ENCODE measurements around the gene CCDC157. TPM values are rescaled to one million over a fixed set of nuclear protein-coding genes. Genes with fewer than 3 reads are reported as not detected.

CCDC157 gene
- polyA plus RNA-seq, 3 donors, result 0.50 to 3.7 (median 0.54) TPM

DNA sequence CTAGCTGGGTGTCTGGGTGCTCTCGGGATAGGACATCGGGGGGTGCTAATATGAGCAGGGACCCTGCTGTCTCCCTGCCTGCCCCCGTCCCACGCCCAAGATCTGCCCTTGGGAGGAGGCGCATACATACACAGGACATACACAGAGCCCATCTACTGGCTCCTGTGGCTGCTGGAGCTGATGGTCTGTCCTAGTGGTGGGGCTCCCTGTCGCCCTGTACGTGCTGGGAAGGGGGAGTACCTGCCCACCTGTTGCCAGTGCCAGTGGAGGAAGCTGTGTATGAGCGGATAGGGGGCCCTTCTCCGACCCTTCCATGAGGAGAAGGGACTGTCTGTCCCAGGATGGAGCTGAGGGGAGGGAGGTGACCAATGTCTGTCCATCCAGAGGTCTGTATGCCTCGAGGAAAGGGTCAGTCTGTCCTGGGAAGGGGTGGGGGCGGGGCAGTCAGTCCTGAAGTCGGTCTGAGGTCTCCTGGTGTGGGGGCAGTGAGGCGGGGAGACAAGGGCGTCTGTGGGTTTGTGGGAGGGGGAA, 31.0 kb upstream of the CCDC157 start:
- Mint-ChIP-seq H3K27me3 (ENCODE audit: low read depth in 3 of 3) (no peaks in the 10 kb centered on the region), H3K9me3 (no peaks in the 10 kb centered on the region), H3K36me3 (peaks cover 25 to 37% of the 10 kb centered on the region in 2 donors), H3K27ac (peak overlapping the region; percentile 35 to 90 (median 78)), H3K4me3 (peak overlapping the region; percentile 88 to 91), H3K4me1 (peaks cover 57% of the 10 kb centered on the region)
- Histone ChIP-seq H4K20me1 (ENCODE audit: insufficient read depth, low read length) (peaks cover 7% of the 10 kb centered on the region), H3K79me2 (ENCODE audit: insufficient read depth, low read length) (peaks cover 51% of the 10 kb centered on the region), H3K27ac (ENCODE audit: low read depth in 1 of 2, low read length in 2 of 2) (peak overlapping the region in 1 of 2 donors; percentile 64), H3K9ac (ENCODE audit: insufficient read depth, low read length, poor library complexity, severe bottlenecking) (peak overlapping the region; percentile 70), H2AFZ (ENCODE audit: insufficient read depth, low read depth, low read length, poor library complexity, severe bottlenecking) (no peak overlapping the region), H3K36me3 (replicated peaks in 1 of 2; ENCODE audit: control insufficient read depth in 1 of 2, insufficient read depth in 2 of 2, low read length in 2 of 2) (peaks cover 7 to 22% of the 10 kb centered on the region in 2 donors), H3K9me3 (replicated peaks in 1 of 2; ENCODE audit: control insufficient read depth in 1 of 2, insufficient read depth in 1 of 2, low read length in 2 of 2) (no peaks in the 10 kb centered on the region), H3K4me3 (replicated peaks in 1 of 3; ENCODE audit: low read depth in 2 of 3, low read length in 3 of 3) (peak overlapping the region; percentile 60 to 88 (median 86)), H3K4me1 (ENCODE audit: control insufficient read depth in 1 of 2, insufficient read depth in 2 of 2, low read length in 2 of 2) (peaks cover 39 to 58% of the 10 kb centered on the region in 2 donors), H3K4me2 (replicated peaks; ENCODE audit: extremely low read depth, low read length, poor library complexity, severe bottlenecking) (peak overlapping the region; percentile 79), H3K27me3 (ENCODE audit: control insufficient read depth in 2 of 2, insufficient read depth in 2 of 2, low read length in 2 of 2) (no peaks in the 10 kb centered on the region)
- TF ChIP-seq, protein P1, sequence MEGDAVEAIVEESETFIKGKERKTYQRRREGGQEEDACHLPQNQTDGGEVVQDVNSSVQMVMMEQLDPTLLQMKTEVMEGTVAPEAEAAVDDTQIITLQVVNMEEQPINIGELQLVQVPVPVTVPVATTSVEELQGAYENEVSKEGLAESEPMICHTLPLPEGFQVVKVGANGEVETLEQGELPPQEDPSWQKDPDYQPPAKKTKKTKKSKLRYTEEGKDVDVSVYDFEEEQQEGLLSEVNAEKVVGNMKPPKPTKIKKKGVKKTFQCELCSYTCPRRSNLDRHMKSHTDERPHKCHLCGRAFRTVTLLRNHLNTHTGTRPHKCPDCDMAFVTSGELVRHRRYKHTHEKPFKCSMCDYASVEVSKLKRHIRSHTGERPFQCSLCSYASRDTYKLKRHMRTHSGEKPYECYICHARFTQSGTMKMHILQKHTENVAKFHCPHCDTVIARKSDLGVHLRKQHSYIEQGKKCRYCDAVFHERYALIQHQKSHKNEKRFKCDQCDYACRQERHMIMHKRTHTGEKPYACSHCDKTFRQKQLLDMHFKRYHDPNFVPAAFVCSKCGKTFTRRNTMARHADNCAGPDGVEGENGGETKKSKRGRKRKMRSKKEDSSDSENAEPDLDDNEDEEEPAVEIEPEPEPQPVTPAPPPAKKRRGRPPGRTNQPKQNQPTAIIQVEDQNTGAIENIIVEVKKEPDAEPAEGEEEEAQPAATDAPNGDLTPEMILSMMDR (IDR thresholded peaks at IDR 0.05), result no peak
- intact Hi-C loops (cut with micrococcal nuclease), result loop anchor here (2.0 to 5.0 kb wide), 3 partner anchors 15 to 38 kb away; partner anchors contain the start of gene CASTOR1 (in 1 of the 2)
- no peak for DNase-seq
- 46% methylated on average over 10 of the region's 14 CpGs for WGBS (ENCODE audit: insufficient coverage)

DNA sequence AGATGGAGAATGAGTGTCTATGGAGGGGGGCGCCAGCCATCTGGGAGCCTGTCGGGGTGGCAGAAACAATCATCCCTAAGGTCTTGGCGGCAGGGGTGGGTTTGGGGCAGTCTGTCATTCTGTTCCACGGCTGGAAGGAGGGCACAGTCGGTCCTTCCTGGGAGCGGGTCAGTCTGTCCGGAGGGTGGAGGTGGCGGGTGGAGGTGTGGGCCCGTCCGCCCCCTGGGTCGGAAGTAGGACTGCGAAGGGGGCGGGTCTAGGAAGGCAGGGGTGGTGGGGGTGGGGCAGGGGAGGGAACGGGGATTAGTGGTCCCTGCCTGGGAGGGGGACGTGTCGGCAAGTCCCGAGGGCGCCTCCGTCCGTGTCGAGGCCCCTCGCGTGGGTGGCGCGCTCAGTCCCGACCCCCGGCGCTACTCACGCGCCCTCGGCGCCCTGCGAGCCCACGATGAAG, 30.5 kb upstream of the CCDC157 start:
- Mint-ChIP-seq H3K27ac (peak overlapping the region; percentile 35 to 90 (median 68)), H3K9me3 (no peaks in the 10 kb centered on the region), H3K27me3 (ENCODE audit: low read depth in 3 of 3) (no peaks in the 10 kb centered on the region), H3K4me3 (peak overlapping the region; percentile 88 to 91), H3K4me1 (peaks cover 52% of the 10 kb centered on the region), H3K36me3 (peaks cover 22 to 34% of the 10 kb centered on the region in 2 donors)
- H3K4me1 ChIP-seq (ENCODE audit: control insufficient read depth in 1 of 2, insufficient read depth in 2 of 2, low read length in 2 of 2), result peaks cover 36 to 53% of the 10 kb centered on the region in 2 donors
- H4K20me1 ChIP-seq (ENCODE audit: insufficient read depth, low read length), result peaks cover 7% of the 10 kb centered on the region
- WGBS (ENCODE audit: insufficient coverage), result 0% methylated on average over 29 of the region's 34 CpGs
- H3K79me2 ChIP-seq (ENCODE audit: insufficient read depth, low read length), result peaks cover 46% of the 10 kb centered on the region
- intact Hi-C loops (cut with micrococcal nuclease), result loop anchor here (5.0 kb wide), 2 partner anchors 34 to 39 kb away; partner anchors contain the start of gene CASTOR1 (in 1 of the 2)
- no peaks in the 10 kb centered on the region for H3K27me3 ChIP-seq (ENCODE audit: control insufficient read depth in 2 of 2, insufficient read depth in 2 of 2, low read length in 2 of 2)
- H3K36me3 ChIP-seq (replicated peaks in 1 of 2; ENCODE audit: control insufficient read depth in 1 of 2, insufficient read depth in 2 of 2, low read length in 2 of 2), result peaks cover 4 to 21% of the 10 kb centered on the region in 2 donors
- peak overlapping the region; percentile 67 for H2AFZ ChIP-seq (ENCODE audit: insufficient read depth, low read depth, low read length, poor library complexity, severe bottlenecking)
- H3K27ac ChIP-seq (ENCODE audit: low read depth in 1 of 2, low read length in 2 of 2), result peak overlapping the region in 1 of 2 donors; percentile 64
- peak overlapping the region; percentile 60 to 88 (median 86) for H3K4me3 ChIP-seq (replicated peaks in 1 of 3; ENCODE audit: low read depth in 2 of 3, low read length in 3 of 3)
- DNase-seq, result no peak
- H3K9me3 ChIP-seq (replicated peaks in 1 of 2; ENCODE audit: control insufficient read depth in 1 of 2, insufficient read depth in 1 of 2, low read length in 2 of 2), result no peaks in the 10 kb centered on the region
- H3K4me2 ChIP-seq (replicated peaks; ENCODE audit: extremely low read depth, low read length, poor library complexity, severe bottlenecking), result peak overlapping the region; percentile 79
- TF ChIP-seq, protein P1 (IDR thresholded peaks at IDR 0.05), result no peak
- peak overlapping the region; percentile 70 for H3K9ac ChIP-seq (ENCODE audit: insufficient read depth, low read length, poor library complexity, severe bottlenecking)
